HEK293 (cell line): Measurements from ENCODE around the gene CEP41.
A peak's percentile ranks its signal among the peaks of the same experiment; 100 is the strongest.

Experiments
- CTCF ChIA-PET: fragments of 350-600 bp; formaldehyde crosslinking; extraction: SDS; loops from one replicate; lab custom pipeline; 2021; ENCODE audit warnings: antibody characterized with exemption; lab: Yijun Ruan, JAX
- POLR2A ChIA-PET: fragments of 300-600 bp; formaldehyde crosslinking; extraction: SDS; loops from one replicate; lab custom pipeline; 2020; ENCODE audit warnings: antibody characterized with exemption, inconsistent platforms; lab: Yijun Ruan, JAX
- H3K27ac ChIP-seq: fragments of 200-500 bp; sonication (Bioruptor generic); 2 replicates; pipeline ENCODE4 v1.5.1; 2014; ENCODE audit warnings: low read depth, low read length, control low read depth, inconsistent platforms; ENCODE audit errors: extremely low read depth
- H3K36me3 ChIP-seq, 2 experiments: fragments of 200-500 bp in 1 of 2; sonication (Bioruptor generic) in 1 of 2; 1 replicate in 1 of 2; 2 replicates in 1 of 2; pipeline ENCODE4 v1.5.1; 2014 to 2017; ENCODE audit warnings: inconsistent platforms in 2 of 2, low read length in 2 of 2; ENCODE audit not compliant: control insufficient read depth in 2 of 2, insufficient read depth in 1 of 2
- H3K4me1 ChIP-seq: fragments of 200-500 bp; sonication (Bioruptor generic); 2 replicates; pipeline ENCODE4 v1.5.1; 2014; ENCODE audit warnings: mild to moderate bottlenecking, low read length, inconsistent platforms; ENCODE audit not compliant: control insufficient read depth, insufficient read depth
- H3K4me3 ChIP-seq: 2 replicates; pipeline ENCODE4 v1.5.1; 2011; ENCODE audit warnings: low read depth, mild to moderate bottlenecking, control low read depth, low read length, moderate library complexity
- H3K9me3 ChIP-seq: fragments of 200-500 bp; sonication (Bioruptor generic); 2 replicates; pipeline ENCODE4 v1.5.1; 2014; ENCODE audit warnings: low read depth, low read length, inconsistent platforms; ENCODE audit not compliant: control insufficient read depth, insufficient read depth
- ATF2 ChIP-seq: fragments of 450-650 bp; formaldehyde crosslinking; IDR thresholded peaks from 2 replicates; pipeline ENCODE4 v1.5.1; 2016; ENCODE audit warnings: missing biosample characterization, missing genetic modification characterization, low read depth
- BCL6B ChIP-seq: fragments of 450-650 bp; formaldehyde crosslinking; IDR thresholded peaks from 2 replicates; pipeline ENCODE4 v1.5.1; 2017; ENCODE audit warnings: missing biosample characterization, missing genetic modification characterization
- EGR2 ChIP-seq: fragments of 450-650 bp; formaldehyde crosslinking; IDR thresholded peaks from 2 replicates; pipeline ENCODE4 v1.5.1; 2016; ENCODE audit warnings: low read depth, missing biosample characterization, missing genetic modification characterization
- GFI1B ChIP-seq: fragments of 450-650 bp; formaldehyde crosslinking; IDR thresholded peaks from 2 replicates; pipeline ENCODE4 v1.5.1; 2016; ENCODE audit warnings: missing biosample characterization, missing genetic modification characterization
- GLI2 ChIP-seq: fragments of 450-650 bp; formaldehyde crosslinking; IDR thresholded peaks from 2 replicates; pipeline ENCODE4; 2017; ENCODE audit warnings: missing biosample characterization, missing genetic modification characterization, low read depth, borderline replicate concordance
- HOXA7 ChIP-seq: sonication (generic); formaldehyde crosslinking; IDR thresholded peaks from 2 replicates; pipeline ENCODE4 v1.8.1; 2022; ENCODE audit warnings: missing genetic modification reagents, borderline replicate concordance
- MYNN ChIP-seq: fragments of 450-650 bp; formaldehyde crosslinking; IDR thresholded peaks from 2 replicates; pipeline ENCODE4 v1.5.1; 2016; ENCODE audit warnings: missing biosample characterization, missing genetic modification characterization, borderline replicate concordance
- SCRT1 ChIP-seq: fragments of 450-650 bp; formaldehyde crosslinking; IDR thresholded peaks from 2 replicates; pipeline ENCODE4 v1.5.1; 2016; ENCODE audit warnings: missing biosample characterization, missing genetic modification characterization, borderline replicate concordance
- YY1 ChIP-seq: fragments of 450-650 bp; formaldehyde crosslinking; IDR thresholded peaks from 2 replicates; pipeline ENCODE4 v1.5.1; 2018; ENCODE audit warnings: missing biosample characterization, missing genetic modification characterization
- ZBTB17 ChIP-seq: fragments of 450-650 bp; formaldehyde crosslinking; IDR thresholded peaks from 2 replicates; pipeline ENCODE4 v1.5.1; 2016; ENCODE audit warnings: missing biosample characterization, missing genetic modification characterization
- ZBTB49 ChIP-seq: fragments of 450-650 bp; formaldehyde crosslinking; IDR thresholded peaks from 2 replicates; pipeline ENCODE4 v1.5.1; 2016; ENCODE audit warnings: missing biosample characterization, missing genetic modification characterization, low read depth
- ZEB2 ChIP-seq: fragments of 450-650 bp; formaldehyde crosslinking; IDR thresholded peaks from 2 replicates; pipeline ENCODE4 v1.5.1; 2016; ENCODE audit warnings: missing biosample characterization, missing genetic modification characterization
- ZNF114 ChIP-seq: fragments of 450-650 bp; formaldehyde crosslinking; IDR thresholded peaks from 2 replicates; pipeline ENCODE4 v1.5.0; 2017; ENCODE audit warnings: missing biosample characterization, missing genetic modification characterization
- ZNF121 ChIP-seq: fragments of 450-650 bp; formaldehyde crosslinking; IDR thresholded peaks from 2 replicates; pipeline ENCODE4 v1.5.1; 2016; ENCODE audit warnings: missing biosample characterization, missing genetic modification characterization
- ZNF132 ChIP-seq: fragments of 450-650 bp; formaldehyde crosslinking; IDR thresholded peaks from 2 replicates; pipeline ENCODE4 v1.5.1; 2017; ENCODE audit warnings: missing biosample characterization, missing genetic modification characterization, borderline replicate concordance
- ZNF140 ChIP-seq: fragments of 450-650 bp; formaldehyde crosslinking; IDR thresholded peaks from 2 replicates; pipeline ENCODE4 v1.5.1; 2016; ENCODE audit warnings: missing biosample characterization, missing genetic modification characterization
- ZNF19 ChIP-seq: fragments of 450-650 bp; formaldehyde crosslinking; IDR thresholded peaks from 2 replicates; pipeline ENCODE4; 2016; ENCODE audit warnings: missing biosample characterization, missing genetic modification characterization, low read depth
- ZNF202 ChIP-seq: fragments of 450-650 bp; formaldehyde crosslinking; IDR thresholded peaks from 2 replicates; pipeline ENCODE4 v1.5.1; 2016; ENCODE audit warnings: missing biosample characterization, missing genetic modification characterization, borderline replicate concordance
- ZNF248 ChIP-seq: fragments of 450-650 bp; formaldehyde crosslinking; IDR thresholded peaks from 2 replicates; pipeline ENCODE4 v1.5.1; 2017; ENCODE audit warnings: missing biosample characterization, missing genetic modification characterization
- ZNF404 ChIP-seq: fragments of 450-650 bp; formaldehyde crosslinking; IDR thresholded peaks from 2 replicates; pipeline ENCODE4 v1.5.1; 2017; ENCODE audit warnings: missing biosample characterization, missing genetic modification characterization
- ZNF501 ChIP-seq: fragments of 450-650 bp; formaldehyde crosslinking; IDR thresholded peaks from 2 replicates; pipeline ENCODE4 v1.5.1; 2016; ENCODE audit warnings: missing biosample characterization, missing genetic modification characterization
- ZNF521 ChIP-seq: fragments of 450-650 bp; formaldehyde crosslinking; IDR thresholded peaks from 2 replicates; pipeline ENCODE4 v1.5.1; 2017; ENCODE audit warnings: missing biosample characterization, mild to moderate bottlenecking, missing genetic modification characterization
- ZNF555 ChIP-seq: fragments of 450-650 bp; formaldehyde crosslinking; conservative IDR thresholded peaks from 2 replicates; pipeline ENCODE4 v1.5.1; 2017; ENCODE audit warnings: missing biosample characterization, mild to moderate bottlenecking, missing genetic modification characterization, inconsistent platforms
- ZNF561 ChIP-seq: fragments of 450-650 bp; IDR thresholded peaks from 2 replicates; pipeline ENCODE4 v1.5.1; 2018; ENCODE audit warnings: missing biosample characterization, missing genetic modification characterization, borderline replicate concordance
- ZNF664 ChIP-seq: fragments of 450-650 bp; formaldehyde crosslinking; IDR thresholded peaks from 2 replicates; pipeline ENCODE4 v1.5.1; 2016; ENCODE audit warnings: missing biosample characterization, missing genetic modification characterization
- ZNF776 ChIP-seq: fragments of 450-650 bp; formaldehyde crosslinking; IDR thresholded peaks from 2 replicates; pipeline ENCODE4 v1.5.0; 2017; ENCODE audit warnings: missing biosample characterization, missing genetic modification characterization, borderline replicate concordance
- TF ChIP-seq, protein P1 (sequence below): fragments of 450-650 bp; formaldehyde crosslinking; IDR thresholded peaks from 2 replicates; pipeline ENCODE4 v1.5.0; 2017; ENCODE audit warnings: missing biosample characterization, missing genetic modification characterization, borderline replicate concordance
- TF ChIP-seq, protein P2 (sequence below): fragments of 450-650 bp; formaldehyde crosslinking; IDR thresholded peaks from 2 replicates; pipeline ENCODE4 v1.5.1; 2016; ENCODE audit warnings: missing biosample characterization, missing genetic modification characterization

CEP41 gene

DNA sequence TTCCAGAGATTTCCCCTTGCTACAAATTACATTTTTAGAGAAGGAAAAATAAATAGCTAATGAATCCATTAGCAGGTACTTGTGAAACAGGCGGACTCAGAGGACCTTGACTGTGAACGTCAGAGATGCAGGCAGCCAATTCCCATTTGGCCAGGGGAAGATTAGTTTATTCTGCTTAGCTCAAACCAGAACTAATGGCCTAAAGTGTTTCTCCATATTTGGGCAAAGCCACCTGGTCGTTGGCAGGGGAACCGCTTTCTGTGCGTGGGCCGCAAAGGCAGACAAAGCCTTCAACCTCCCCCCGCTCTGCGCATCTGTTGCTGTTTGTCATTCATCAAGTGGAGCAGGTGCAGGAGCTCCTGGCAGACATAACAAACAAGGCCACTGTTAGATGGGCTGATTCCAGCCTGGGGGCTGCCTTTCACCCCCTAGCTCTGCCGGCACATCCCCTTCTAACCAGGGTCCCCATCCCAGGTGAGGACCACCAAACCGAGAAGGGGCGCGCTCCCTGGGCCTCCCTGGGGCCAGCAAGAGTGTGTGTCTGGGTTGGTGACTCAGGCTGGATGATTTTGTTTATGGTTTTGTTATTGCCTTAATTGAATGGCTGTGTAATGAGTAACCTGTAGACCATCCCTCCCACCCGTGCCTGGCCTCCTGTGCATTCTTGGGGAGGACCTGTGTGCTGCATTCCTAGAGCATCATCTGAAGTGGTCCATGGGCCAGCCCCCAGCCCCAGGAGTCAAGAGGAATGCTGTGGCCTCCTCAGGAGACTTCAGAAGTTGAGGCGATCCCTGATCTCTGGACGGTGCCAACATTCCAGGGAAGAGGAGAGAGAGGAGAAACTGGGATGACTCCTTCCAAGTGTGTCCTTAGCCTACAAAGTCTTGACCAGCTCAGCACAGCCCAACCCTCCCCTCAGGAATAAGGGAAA lies 75.0 kb downstream of the CEP41 start:
- Histone ChIP-seq H3K27ac (peak overlapping the region; percentile 70), H3K9me3 (no peaks in the 10 kb centered on the region), H3K4me3 (peak overlapping the region; percentile 2; the same call in 1 of the 2 replicates), H3K4me1 (peaks cover 14% of the 10 kb centered on the region), H3K36me3 (no peaks in the 10 kb centered on the region)
- ChIA-PET POLR2A (interaction anchor here (0.8 to 1.5 kb wide), 2 partner anchors 10 to 161 kb away, joined by 3 to 12 read pairs; partner anchors contain the start of gene TMEM209), CTCF (no interaction called here)
- no peak for TF ChIP-seq ZNF202 (tag by site-specific recombination)
- no peak for TF ChIP-seq ZNF114
- TF ChIP-seq ZNF404 (tag by site-specific recombination) = no peak
- TF ChIP-seq ZNF132 (tag by site-specific recombination) = no peak
- TF ChIP-seq MYNN (tag by site-specific recombination) = no peak
- no peak for TF ChIP-seq ZNF776 (tag by site-specific recombination)
- TF ChIP-seq ZNF555 (tag by site-specific recombination) = no peak
- TF ChIP-seq ZNF561 = no peak
- no peak for TF ChIP-seq EGR2 (tag by site-specific recombination)
- TF ChIP-seq, protein P1, sequence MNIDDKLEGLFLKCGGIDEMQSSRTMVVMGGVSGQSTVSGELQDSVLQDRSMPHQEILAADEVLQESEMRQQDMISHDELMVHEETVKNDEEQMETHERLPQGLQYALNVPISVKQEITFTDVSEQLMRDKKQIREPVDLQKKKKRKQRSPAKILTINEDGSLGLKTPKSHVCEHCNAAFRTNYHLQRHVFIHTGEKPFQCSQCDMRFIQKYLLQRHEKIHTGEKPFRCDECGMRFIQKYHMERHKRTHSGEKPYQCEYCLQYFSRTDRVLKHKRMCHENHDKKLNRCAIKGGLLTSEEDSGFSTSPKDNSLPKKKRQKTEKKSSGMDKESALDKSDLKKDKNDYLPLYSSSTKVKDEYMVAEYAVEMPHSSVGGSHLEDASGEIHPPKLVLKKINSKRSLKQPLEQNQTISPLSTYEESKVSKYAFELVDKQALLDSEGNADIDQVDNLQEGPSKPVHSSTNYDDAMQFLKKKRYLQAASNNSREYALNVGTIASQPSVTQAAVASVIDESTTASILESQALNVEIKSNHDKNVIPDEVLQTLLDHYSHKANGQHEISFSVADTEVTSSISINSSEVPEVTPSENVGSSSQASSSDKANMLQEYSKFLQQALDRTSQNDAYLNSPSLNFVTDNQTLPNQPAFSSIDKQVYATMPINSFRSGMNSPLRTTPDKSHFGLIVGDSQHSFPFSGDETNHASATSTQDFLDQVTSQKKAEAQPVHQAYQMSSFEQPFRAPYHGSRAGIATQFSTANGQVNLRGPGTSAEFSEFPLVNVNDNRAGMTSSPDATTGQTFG (tag by site-specific recombination) = no peak
- TF ChIP-seq, protein P2, sequence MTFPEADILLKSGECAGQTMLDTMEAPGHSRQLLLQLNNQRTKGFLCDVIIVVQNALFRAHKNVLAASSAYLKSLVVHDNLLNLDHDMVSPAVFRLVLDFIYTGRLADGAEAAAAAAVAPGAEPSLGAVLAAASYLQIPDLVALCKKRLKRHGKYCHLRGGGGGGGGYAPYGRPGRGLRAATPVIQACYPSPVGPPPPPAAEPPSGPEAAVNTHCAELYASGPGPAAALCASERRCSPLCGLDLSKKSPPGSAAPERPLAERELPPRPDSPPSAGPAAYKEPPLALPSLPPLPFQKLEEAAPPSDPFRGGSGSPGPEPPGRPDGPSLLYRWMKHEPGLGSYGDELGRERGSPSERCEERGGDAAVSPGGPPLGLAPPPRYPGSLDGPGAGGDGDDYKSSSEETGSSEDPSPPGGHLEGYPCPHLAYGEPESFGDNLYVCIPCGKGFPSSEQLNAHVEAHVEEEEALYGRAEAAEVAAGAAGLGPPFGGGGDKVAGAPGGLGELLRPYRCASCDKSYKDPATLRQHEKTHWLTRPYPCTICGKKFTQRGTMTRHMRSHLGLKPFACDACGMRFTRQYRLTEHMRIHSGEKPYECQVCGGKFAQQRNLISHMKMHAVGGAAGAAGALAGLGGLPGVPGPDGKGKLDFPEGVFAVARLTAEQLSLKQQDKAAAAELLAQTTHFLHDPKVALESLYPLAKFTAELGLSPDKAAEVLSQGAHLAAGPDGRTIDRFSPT (tag by site-specific recombination) = no peak; the same call in 1 of the 2 replicates
- TF ChIP-seq ZNF19 (tag by site-specific recombination) = no peak
- TF ChIP-seq ZEB2 (tag by site-specific recombination) = no peak
- no peak for TF ChIP-seq ZNF248 (tag by site-specific recombination)
- no peak for TF ChIP-seq ZBTB49
- no peak for TF ChIP-seq ATF2 (tag by site-specific recombination)
- TF ChIP-seq GFI1B (tag by site-specific recombination) = no peak
- TF ChIP-seq ZNF501 (tag by site-specific recombination) = no peak
- TF ChIP-seq BCL6B (tag by site-specific recombination) = no peak
- peak; percentile 64 for TF ChIP-seq ZBTB17 (tag by site-specific recombination)
- TF ChIP-seq ZNF521 (tag by site-specific recombination) = no peak
- TF ChIP-seq ZNF140 (tag by site-specific recombination) = no peak
- TF ChIP-seq GLI2 (tag by site-specific recombination) = no peak
- no peak for TF ChIP-seq ZNF121 (tag by site-specific recombination)
- TF ChIP-seq YY1 (tag by site-specific recombination) = no peak
- no peak for TF ChIP-seq ZNF664
- TF ChIP-seq SCRT1 (tag by site-specific recombination) = peak; percentile 96
- TF ChIP-seq HOXA7 = no peak
